Endothelial cell of umbilical vein (primary cell): ENCODE results near the gene SYT7.

Experiments used
- CTCF ChIP-seq, 2 donors: IDR thresholded peaks; 1 replicate in 1 of 2; 2 replicates in 1 of 2; pipeline ENCODE4 v1.5.1; 2011; ENCODE audit warnings: low read length in 2 of 2, mild to moderate bottlenecking in 2 of 2, moderate library complexity in 2 of 2, control low read depth in 1 of 2, inconsistent platforms in 1 of 2, low read depth in 1 of 2; ENCODE audit not compliant: insufficient read depth in 1 of 2; ENCODE audit errors: extremely low read depth in 1 of 2
- EZH2 ChIP-seq: IDR thresholded peaks from 2 replicates; pipeline ENCODE4 v1.6.1; 2012; ENCODE audit warnings: borderline replicate concordance, low read depth, mild to moderate bottlenecking, moderate library complexity, low read length, inconsistent platforms; ENCODE audit not compliant: severe bottlenecking
- FOS ChIP-seq: IDR thresholded peaks from 2 replicates; pipeline ENCODE4 v1.6.1; 2011; ENCODE audit warnings: mild to moderate bottlenecking, low read length, moderate library complexity, borderline replicate concordance; ENCODE audit not compliant: insufficient read depth
- GATA2 ChIP-seq: IDR thresholded peaks from 2 replicates; pipeline ENCODE4 v1.7.0; 2011; ENCODE audit warnings: low read depth, mild to moderate bottlenecking, moderate library complexity, mixed read lengths, low read length; ENCODE audit not compliant: insufficient read length, insufficient read depth
- JUN ChIP-seq: IDR thresholded peaks from 2 replicates; pipeline ENCODE4 v1.6.1; 2011; ENCODE audit warnings: borderline replicate concordance, low read depth; ENCODE audit not compliant: insufficient read length, insufficient read depth
- MYC ChIP-seq: IDR thresholded peaks from one replicate; pipeline ENCODE4 v1.6.1; 2011; ENCODE audit warnings: mild to moderate bottlenecking, low read depth, low read length
- POLR2A ChIP-seq: IDR thresholded peaks from 2 replicates; pipeline ENCODE4 v1.6.1; 2012; ENCODE audit warnings: low read depth, mild to moderate bottlenecking, control low read depth, low read length
- POLR2AphosphoS5 ChIP-seq: IDR thresholded peaks from 2 replicates; pipeline ENCODE4 v1.6.1; 2012; ENCODE audit warnings: low read depth, mild to moderate bottlenecking, control low read depth, low read length, moderate library complexity; ENCODE audit not compliant: insufficient read depth

GRCh38 chr11:61524446-61524845 is 56.4 kb downstream of the SYT7 start:
- TF ChIP-seq CTCF (IDR thresholded peaks at IDR 0.05; ENCODE audit: extremely low read depth in 1 of 2, insufficient read depth in 1 of 2, low read depth in 1 of 2, low read length in 2 of 2): no peak
- TF ChIP-seq EZH2: no peak
- no peak for TF ChIP-seq MYC
- no peak for TF ChIP-seq FOS
- no peak for TF ChIP-seq POLR2A
- no peak for TF ChIP-seq GATA2
- TF ChIP-seq POLR2AphosphoS5: no peak
- no peak for TF ChIP-seq JUN
